GM21423 (cell line): ENCODE results near the gene NAALADL2.
"Not testable (repeated sequence)": the region's sequence is repeated elsewhere in the genome, so short reads cannot be mapped to it uniquely, and the experiment has no call there.

ENCODE experiments used
- ATAC-seq: cut with Tn5 transposase; IDR thresholded peaks from one replicate; pipeline ENCODE4 v1.9.1; 2021; ENCODE audit warnings: mild to moderate bottlenecking, moderate library complexity; ENCODE audit not compliant: unreplicated experiment

Gene NAALADL2

DNA sequence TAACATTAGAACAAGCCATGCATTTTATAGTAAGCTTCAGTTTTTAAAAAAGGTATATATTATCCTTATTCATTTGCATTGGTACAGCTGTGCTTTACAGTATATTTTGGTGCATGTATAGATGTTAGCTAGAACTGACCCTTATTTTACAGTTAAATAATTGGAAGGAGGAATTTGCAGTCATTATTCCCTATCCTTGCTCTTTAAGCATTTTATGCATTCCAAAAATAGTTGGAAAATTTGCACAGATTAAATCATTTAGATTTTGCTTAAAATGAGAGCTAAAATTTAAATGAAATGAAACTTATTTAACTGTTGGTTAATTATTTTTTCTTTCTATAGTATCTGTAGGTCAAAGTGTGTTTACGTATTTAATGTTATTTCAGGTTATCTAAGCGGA lies 667.1 kb downstream of the NAALADL2 start:
- no peak for ATAC-seq

- ATAC-seq, result no peak
Observed at GRCh38 chr3:175526609-175527280, 667.6 kb downstream of the NAALADL2 start.

- not testable (repeated sequence) for ATAC-seq
Observed at GRCh38 chr3:175528693-175529092, 669.6 kb downstream of the NAALADL2 start.

- no peak for ATAC-seq
Observed at GRCh38 chr3:175535351-175535750, 676.2 kb downstream of the NAALADL2 start.

DNA sequence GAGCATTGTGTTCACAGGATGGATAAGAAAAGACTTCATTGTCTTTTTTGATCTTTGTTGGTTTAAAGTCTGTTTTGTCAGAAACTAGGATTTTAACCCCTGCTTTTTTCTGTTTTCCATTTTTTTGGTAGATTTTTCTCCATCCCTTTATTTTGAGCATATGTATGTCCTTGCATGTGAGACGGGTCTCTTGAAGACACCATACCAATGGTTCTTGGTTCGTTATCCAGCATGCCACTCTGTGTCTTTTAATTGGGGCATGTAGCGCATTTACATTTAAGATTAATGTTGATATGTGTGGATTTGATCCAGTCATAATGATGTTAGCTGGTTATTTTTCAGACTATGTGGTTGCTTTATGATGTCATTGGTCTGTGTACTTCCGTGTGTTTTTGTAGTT lies 687.0 kb downstream of the NAALADL2 start:
- ATAC-seq, result no peak

- ATAC-seq, result no peak
Observed at GRCh38 chr3:175552929-175553328, 693.8 kb downstream of the NAALADL2 start.

DNA sequence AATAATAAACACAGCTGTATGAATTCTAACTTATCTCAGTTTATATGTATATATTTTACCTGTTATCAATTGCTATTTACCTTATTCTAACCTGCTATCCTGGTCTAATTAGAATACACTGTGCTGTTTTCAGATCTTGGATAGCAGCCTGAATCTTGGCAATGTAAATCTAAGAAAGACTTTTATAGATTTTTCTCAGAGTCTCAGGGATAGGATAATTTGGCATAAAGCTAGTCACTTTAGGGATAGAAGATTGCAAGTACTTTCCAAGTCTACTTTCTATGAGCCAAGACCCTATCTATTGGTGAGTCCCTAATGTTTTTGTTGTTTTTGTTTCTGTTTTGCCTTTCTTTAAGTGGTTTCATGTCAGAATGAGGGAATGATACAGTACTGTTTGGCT lies 695.7 kb downstream of the NAALADL2 start:
- ATAC-seq, result no peak

- ATAC-seq, result no peak
Observed at GRCh38 chr3:175558261-175558660, 699.1 kb downstream of the NAALADL2 start.

DNA sequence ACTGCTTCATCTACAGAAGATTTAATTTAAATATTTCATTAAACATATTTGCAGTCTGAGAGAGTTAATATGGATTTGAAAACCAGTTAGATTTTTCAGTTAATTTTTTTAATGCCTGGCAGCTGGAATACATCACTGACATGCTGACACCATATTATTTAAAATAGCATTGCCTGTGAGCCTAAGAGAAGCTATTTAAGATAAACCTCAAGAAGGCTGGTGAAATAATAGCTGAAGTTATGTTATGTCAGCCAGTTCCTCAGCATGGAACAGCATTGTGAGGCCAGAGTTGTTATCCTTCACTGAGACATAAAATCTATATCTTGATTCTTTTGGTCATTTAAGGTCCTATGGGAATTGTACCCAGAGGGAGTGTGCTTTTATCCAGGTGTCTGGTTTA lies 705.2 kb downstream of the NAALADL2 start:
- ATAC-seq, result no peak

DNA sequence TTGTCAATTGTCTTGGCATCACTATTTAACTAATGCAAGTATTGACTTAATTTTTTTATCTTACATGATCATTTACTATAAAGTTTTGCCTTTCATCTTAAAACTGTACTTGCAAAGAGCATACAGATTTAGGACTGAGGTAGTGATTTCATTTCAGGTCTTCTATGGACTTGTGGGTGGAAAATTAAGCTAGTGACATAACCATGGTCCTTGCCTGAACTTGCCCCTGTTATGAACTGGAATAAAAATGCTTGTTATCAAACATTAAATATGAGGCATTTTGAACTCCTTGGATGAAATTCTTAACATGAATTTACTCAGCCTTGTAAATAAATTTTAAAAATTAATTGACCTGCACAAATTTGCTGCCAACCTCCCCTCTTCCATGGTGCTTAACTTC lies 712.0 kb downstream of the NAALADL2 start:
- ATAC-seq, result no peak

DNA sequence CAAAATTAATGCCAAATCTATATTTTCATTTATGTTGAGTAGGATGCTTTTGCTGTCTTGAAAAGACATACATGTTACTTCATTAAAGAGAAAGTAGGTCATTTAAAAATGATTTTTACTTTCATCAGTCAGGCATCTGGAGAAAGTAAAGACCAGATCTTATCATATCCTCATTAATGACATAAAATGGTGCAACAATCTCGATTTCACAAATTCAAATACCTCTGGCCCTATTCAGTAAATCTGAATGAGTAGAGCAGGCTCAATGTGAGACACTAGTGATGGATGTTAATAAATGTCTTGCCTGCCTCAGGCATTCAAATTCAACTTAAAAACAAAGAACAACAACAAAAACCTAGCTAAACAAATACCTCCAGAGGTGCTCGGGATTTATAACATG lies 714.1 kb downstream of the NAALADL2 start:
- no peak for ATAC-seq

GRCh38 chr3:175580318-175580717 lies 721.2 kb downstream of the NAALADL2 start:
- no peak for ATAC-seq

- no peak for ATAC-seq
Observed at GRCh38 chr3:175585898-175586297, 726.8 kb downstream of the NAALADL2 start.

DNA sequence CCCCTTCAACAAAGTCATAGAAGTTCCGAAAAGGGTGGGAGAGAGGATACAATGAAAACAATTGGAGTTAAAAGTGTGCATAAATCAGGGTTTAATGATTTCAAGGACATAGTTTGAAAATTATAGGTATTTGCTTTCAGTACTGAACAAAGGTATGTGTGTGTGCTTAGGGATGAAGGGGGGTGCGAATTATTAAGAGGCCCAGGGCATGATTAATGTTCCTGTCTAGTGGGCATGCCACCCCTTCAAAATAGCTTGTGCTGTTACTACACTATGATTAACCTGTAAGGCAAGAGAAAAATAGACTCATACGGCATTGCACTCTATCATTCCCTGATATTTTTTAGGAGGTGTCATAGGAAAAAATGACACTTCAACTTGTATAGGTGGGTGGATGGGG lies 731.6 kb downstream of the NAALADL2 start:
- no peak for ATAC-seq

DNA sequence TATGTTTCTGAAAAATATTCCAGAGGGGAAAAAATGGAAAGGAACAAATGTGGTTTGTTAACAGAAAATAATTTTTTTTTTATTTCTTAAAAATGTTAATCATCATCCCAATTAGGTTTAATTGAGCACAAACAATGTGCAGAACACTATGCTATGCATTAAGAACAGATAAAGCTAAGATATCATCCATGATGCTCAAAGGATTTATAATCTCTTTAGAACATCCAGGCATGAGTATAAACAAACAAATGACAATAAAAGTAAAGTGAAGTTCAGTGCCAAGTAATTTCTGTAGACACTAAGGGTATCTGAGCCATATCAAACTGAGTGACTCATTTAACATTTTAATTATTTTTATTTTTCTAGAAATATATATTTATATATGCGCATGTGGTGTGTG lies 732.2 kb downstream of the NAALADL2 start:
- ATAC-seq, result no peak

DNA sequence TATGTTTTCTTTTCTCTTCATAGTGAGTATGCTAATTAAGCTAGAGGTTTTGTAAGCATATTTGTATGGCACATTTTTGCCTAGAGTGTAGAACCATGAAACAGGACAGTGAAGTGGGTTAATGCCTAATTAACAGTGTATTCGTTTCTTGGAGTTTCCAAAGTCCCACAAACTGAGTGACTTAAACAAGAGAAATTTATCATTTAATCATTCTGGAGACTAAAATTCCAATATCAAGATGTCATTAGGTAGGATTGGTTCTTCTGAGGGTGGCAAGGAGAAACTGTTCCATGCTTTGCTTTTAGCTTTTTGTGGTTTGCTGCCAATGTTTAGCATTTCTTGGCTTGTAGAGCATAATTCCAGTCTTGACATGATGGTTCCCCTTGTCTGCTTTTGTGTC lies 734.2 kb downstream of the NAALADL2 start:
- no peak for ATAC-seq

- no peak for ATAC-seq
Observed at GRCh38 chr3:175598740-175599139, 739.6 kb downstream of the NAALADL2 start.

- ATAC-seq, result no peak
Observed at GRCh38 chr3:175601521-175601920, 742.4 kb downstream of the NAALADL2 start.

DNA sequence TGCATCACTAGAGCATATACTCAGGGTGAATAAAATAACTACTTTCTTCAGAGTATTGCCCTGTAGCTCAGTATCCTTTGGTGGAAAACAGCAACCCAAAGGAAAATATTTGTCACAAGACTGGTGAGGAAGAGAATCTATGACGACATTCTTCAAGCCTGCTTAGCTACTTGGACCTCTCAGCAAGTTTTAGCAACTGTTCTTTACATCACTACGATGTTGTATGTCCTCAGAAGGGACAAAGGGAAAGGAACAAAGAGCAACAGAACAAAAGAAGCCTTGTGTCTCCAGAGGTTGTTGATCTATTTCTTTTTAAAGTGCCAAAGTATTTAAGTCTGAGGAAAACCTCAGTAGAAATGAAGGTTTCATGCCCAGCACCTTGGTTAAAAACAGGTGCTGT lies 746.7 kb downstream of the NAALADL2 start:
- ATAC-seq, result no peak

DNA sequence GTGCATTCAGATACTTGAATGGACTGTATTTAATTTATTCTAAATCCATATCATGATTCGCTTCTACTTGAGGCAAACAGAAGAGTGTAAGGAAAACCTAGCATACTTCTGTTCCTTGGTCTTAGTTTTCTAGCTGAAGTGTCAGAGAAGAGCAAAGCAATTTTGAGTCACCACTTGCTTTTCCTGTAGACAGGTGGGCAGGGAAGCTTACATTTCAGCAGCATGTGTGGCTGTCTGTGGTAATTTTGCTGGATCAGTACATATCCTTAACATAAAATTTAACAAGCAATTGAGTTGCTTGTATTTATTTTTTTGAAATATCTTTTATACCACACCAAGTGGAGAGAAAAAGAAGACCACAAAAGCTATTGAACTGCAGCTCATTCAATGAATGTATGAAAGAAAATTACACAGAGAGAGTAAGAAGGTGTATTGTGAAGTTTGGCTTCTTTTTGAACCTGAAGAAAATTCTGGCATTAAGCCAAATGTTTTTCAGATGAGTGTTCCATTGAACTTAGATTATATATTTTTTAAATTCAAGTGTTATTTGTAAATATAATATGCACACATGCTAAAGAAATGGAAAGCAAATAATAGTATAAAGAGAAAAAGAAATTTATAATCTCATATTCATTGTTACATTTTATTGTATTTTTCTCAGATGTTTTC lies 747.6 kb downstream of the NAALADL2 start:
- no peak for ATAC-seq

GRCh38 chr3:175608356-175608755 lies 749.2 kb downstream of the NAALADL2 start:
- ATAC-seq, result no peak

DNA sequence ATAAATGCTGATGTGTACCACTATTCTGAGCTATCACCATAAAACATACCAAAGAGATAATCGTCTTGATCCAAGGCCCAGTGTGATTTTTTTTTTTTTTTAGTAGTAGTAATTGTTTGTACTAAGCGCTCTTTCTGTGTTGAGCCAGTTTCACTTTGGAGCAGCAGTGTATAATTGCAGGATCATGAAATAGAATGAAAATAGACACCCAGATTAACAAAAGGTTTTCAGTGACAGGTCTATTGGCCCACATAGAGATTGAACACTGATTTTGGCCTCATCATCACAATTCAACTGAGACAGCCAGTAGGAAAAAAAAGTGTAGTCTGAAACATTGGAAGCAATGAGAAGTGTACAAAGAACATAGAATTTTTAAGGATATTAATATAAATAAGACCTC lies 749.8 kb downstream of the NAALADL2 start:
- no peak for ATAC-seq
